IPS-20b (cell line): Measurements from ENCODE around the gene NCAPH2.

Experiments
- H3K27ac ChIP-seq: one replicate; pipeline ENCODE4 v1.5.1; 2013; ENCODE audit warnings: low read length
- H3K27me3 ChIP-seq: 2 replicates; pipeline ENCODE4 v1.6.1; 2013; ENCODE audit warnings: mild to moderate bottlenecking, low read length, inconsistent platforms; ENCODE audit not compliant: insufficient read depth
- H3K36me3 ChIP-seq: 2 replicates; pipeline ENCODE4 v1.6.1; 2013; ENCODE audit warnings: low read depth, mild to moderate bottlenecking, inconsistent platforms, low read length, moderate library complexity; ENCODE audit not compliant: insufficient read depth
- H3K4me1 ChIP-seq: 2 replicates; pipeline ENCODE4 v1.6.1; 2013; ENCODE audit warnings: mild to moderate bottlenecking, control low read depth, inconsistent platforms, low read length, moderate library complexity; ENCODE audit not compliant: insufficient read depth
- H3K4me3 ChIP-seq: 2 replicates; pipeline ENCODE4 v1.5.1; 2013; ENCODE audit warnings: mild to moderate bottlenecking, low read length, inconsistent platforms
- H3K9ac ChIP-seq: 2 replicates; pipeline ENCODE4 v1.6.1; 2013; ENCODE audit warnings: low read depth, mild to moderate bottlenecking, inconsistent platforms, low read length, moderate library complexity
- H3K9me3 ChIP-seq: 2 replicates; pipeline ENCODE4 v1.6.1; 2013; ENCODE audit warnings: mild to moderate bottlenecking, low read depth, low read length, inconsistent platforms; ENCODE audit not compliant: insufficient read depth

NCAPH2 gene

DNA sequence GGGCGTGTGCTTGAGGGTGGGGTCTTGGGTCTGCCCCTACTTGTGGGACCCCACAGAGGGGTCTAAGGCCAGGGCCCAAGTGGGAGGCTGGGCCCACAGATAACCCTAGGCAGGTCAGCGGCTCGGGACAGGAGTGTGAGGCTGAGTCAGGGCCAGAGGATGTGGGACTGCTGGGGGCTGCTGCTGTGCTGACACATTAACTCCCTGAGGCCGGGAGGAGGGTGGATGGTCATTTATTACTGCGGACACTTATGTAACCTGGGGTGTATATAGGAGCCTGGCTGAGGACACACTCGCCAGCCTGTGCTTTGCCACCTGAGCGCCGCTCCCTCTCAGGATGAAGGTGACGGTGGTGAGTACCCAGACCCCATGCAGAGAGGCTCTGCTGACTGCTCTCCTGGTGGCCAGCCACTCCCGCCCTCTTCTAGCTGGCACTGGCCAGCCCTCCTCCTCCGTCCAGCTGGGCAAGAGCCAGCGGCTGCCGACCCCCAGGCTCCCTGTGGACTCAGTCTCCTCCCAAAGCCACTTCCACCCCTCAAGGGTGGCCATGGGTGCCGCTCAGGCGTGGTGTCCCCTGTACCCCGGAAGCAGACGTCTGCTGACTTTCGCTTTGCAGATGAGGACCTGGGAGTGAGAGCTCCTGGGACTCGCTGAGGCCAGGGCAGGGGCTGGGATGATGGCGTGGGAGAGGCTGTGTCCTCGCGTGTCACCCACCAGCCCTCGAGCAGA, 21.3 kb upstream of the NCAPH2 start, which contains the start of gene MIOX:
TSS of gene MIOX (plus strand) at position 299 of the 729 bp plus-strand sequence. CDS start at position 338, 39 bp downstream.
- peaks cover 6% of the 10 kb centered on the region for H3K27me3 ChIP-seq
- H3K9ac ChIP-seq = no peak within 1 kb of the TSS
- H3K4me1 ChIP-seq = no peaks in the 10 kb centered on the region
- H3K36me3 ChIP-seq = no peaks in the 10 kb centered on the region
- H3K9me3 ChIP-seq = no peaks in the 10 kb centered on the region
- H3K27ac ChIP-seq = no peak within 1 kb of the TSS
- no peak within 1 kb of the TSS for H3K4me3 ChIP-seq

DNA sequence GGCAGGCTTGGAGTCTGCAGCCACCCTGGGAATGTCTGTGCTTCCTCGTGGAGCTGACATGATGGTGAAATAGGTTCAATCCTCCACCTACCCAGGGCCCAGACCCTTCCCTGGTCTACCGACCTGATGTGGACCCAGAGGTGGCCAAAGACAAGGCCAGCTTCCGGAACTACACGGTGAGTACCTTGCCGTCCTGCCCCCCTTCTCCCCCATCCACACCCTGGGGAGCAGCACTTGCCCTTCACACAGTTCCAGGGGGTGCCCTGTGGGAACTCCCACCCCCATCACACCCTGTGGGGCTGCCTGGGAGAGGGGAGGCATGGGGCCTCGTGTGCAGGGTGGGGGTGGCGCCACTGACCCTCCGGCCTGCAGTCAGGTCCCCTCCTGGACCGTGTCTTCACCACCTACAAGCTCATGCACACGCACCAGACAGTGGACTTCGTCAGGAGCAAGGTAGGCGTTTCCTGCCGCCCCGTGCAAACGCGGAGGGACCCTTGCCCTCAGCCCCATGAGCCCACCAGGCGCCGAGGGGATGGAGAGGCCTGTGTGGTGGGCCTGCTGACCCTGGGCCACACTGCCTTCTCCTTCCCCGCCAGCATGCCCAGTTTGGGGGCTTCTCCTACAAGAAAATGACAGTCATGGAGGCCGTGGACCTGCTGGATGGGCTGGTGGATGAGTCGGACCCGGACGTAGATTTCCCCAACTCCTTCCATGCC, 20.6 kb upstream of the NCAPH2 start:
- H3K9me3 ChIP-seq = no peaks in the 10 kb centered on the region
- H3K27me3 ChIP-seq = no peaks in the 10 kb centered on the region
- H3K4me1 ChIP-seq = no peaks in the 10 kb centered on the region
- no peak overlapping the region for H3K9ac ChIP-seq
- H3K36me3 ChIP-seq = no peaks in the 10 kb centered on the region
- no peak overlapping the region for H3K4me3 ChIP-seq
- H3K27ac ChIP-seq = no peak overlapping the region

DNA sequence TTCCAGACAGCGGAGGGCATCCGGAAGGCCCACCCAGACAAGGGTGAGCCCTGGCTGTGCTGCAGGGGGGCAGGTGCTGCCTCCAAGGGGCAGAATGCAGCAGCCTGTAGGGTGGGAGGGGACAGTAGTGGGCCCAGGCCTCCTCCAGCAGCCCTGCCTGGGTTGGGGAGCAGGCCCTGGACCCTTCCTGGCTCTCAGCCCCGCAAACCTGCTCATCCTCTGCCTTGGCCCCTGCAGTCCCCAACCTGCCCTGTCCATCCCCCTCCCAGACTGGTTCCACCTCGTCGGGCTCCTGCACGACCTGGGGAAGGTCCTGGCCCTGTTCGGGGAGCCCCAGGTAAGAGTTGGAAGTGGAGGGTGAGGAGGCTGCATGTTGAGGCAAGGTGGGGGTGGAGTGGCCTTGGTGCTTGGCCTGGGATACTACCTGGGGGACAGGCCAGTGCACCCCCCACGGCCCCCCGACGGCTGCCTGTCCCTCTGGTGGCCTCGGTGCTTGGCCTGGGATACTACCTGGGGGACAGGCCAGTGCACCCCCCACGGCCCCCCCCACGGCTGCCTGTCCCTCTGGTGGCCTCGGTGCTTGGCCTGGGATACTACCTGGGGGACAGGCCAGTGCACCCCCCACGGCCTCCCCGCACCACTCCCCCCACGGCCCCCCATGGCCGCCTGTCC, 19.9 kb upstream of the NCAPH2 start:
- Histone ChIP-seq H3K9me3 (no peaks in the 10 kb centered on the region), H3K4me3 (no peak overlapping the region), H3K27ac (no peak overlapping the region), H3K9ac (no peak overlapping the region), H3K27me3 (no peaks in the 10 kb centered on the region), H3K36me3 (no peaks in the 10 kb centered on the region), H3K4me1 (no peaks in the 10 kb centered on the region)

DNA sequence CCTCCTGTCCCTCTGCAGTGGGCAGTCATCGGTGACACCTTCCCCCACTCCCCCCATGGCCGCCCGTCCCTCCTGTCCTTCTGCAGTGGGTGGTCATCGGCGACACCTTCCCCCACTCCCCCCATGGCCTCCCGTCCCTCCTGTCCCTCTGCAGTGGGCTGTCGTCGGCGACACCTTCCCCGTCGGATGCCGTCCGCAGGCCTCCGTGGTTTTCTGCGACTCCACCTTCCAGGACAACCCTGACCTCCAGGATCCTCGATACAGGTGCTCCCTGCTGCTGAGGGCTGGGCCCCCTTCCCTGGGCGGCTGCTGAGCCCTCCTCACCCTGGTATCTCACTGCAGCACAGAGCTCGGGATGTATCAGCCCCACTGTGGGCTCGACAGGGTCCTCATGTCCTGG, 19.1 kb upstream of the NCAPH2 start:
- no peak overlapping the region for H3K4me3 ChIP-seq
- H3K9me3 ChIP-seq = no peaks in the 10 kb centered on the region
- no peaks in the 10 kb centered on the region for H3K36me3 ChIP-seq
- H3K27me3 ChIP-seq = no peaks in the 10 kb centered on the region
- no peak overlapping the region for H3K9ac ChIP-seq
- H3K27ac ChIP-seq = no peak overlapping the region
- no peaks in the 10 kb centered on the region for H3K4me1 ChIP-seq

DNA sequence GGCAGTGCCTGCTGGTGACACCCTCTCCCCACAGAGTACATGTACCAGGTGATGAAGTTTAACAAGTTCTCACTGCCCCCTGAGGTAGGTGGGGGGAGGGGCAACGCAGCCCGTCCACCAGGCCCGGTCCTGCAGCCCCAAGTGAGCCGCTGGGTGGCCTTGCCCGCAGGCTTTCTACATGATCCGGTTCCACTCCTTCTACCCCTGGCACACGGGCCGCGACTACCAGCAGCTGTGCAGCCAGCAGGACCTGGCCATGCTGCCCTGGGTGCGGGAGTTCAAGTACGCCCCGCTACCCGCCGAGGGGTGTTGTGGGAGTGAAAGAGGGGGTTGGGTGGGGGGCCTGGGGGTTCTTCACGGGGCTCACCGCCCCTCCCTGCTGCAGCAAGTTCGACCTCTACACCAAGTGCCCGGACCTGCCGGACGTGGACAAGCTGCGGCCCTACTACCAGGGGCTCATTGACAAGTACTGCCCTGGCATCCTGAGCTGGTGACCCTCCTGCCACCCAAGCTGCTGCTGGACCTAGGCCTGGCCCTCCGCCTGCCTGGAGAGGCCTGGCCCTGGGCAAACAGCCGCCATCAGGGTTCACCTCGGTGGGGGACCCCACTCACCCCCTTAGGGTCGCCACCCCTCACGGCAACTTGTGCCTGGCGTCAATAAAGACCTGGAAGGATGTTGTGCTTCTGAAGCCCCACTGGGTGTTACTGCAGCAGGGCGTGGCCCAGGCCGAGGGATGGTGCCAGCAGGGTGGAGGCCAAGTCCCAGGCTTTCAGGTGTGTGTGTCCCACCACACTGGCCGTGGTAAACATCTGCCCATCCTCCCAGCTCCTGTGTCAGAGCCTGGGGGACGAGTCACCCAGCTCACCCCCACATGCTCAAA, 18.4 kb upstream of the NCAPH2 start:
- H3K9ac ChIP-seq = no peak overlapping the region

DNA sequence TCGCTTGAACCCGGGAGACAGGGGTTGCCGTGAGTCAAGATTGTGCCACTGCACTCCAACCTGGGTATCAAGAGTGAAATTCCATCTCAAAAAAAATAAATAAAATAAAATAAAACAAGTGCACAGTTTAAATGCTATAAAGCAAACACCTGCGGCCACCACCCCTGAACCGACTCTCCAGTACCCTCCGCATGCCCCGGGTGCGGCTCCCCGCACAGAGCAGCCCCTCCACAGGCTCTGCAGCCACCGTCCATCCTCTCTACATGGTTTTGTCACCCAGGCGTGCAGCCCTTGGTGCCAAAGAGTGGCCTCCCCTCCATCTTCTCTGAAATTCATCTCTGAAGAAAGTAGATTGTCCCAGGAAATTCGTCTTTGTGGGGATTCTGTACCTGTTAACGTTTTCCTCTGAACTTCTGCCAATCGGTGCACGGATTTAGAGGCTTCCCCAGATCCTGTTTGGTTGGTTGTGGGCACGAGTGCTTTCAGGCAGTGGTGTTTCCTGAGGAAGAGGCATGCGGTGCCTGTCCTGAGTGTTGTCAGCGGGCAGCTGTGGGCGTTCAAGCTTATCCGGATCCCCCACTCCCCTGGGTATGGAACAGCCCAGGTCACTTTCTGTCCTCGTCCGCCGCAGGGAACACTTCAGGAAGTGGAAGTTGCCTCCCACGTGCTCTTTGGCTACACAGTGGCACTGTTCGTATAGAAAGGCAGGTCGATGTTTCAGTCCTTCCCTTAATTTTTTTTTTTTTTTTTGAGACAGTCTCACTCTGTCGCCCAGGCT, 17.3 kb upstream of the NCAPH2 start:
- Histone ChIP-seq H3K4me3 (no peak overlapping the region), H3K36me3 (no peaks in the 10 kb centered on the region), H3K27me3 (no peaks in the 10 kb centered on the region), H3K9ac (no peak overlapping the region), H3K4me1 (no peaks in the 10 kb centered on the region), H3K27ac (no peak overlapping the region), H3K9me3 (no peaks in the 10 kb centered on the region)

More for the DNA sequence above, 18.4 kb upstream of the NCAPH2 start:
- H3K27me3 ChIP-seq = no peaks in the 10 kb centered on the region
- H3K4me3 ChIP-seq = no peak overlapping the region
- no peak overlapping the region for H3K27ac ChIP-seq
- no peaks in the 10 kb centered on the region for H3K36me3 ChIP-seq
- H3K4me1 ChIP-seq = no peaks in the 10 kb centered on the region
- H3K9me3 ChIP-seq = no peaks in the 10 kb centered on the region

DNA sequence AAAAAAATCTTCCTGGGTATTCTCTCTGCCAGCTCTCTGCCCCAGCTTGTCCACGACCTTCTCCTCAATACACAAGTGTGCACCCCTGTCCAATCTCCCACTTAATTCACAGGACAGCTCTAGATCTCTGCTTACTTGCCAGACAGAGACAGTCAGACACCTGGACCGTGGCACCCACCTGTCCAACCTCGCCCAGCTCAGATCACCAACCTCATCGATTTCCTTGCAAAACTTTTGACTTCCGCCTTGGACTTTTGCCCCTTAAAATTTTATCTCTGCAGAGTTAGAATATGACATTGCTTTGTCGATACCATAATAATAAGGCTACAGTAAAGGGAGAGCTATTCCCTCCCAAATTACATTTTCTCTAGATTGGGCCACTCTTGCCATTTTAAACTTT, 10.9 kb upstream of the NCAPH2 start:
- H3K27me3 ChIP-seq = no peaks in the 10 kb centered on the region
- no peaks in the 10 kb centered on the region for H3K4me1 ChIP-seq
- no peaks in the 10 kb centered on the region for H3K9me3 ChIP-seq
- H3K9ac ChIP-seq = no peak overlapping the region
- H3K36me3 ChIP-seq = no peaks in the 10 kb centered on the region
- no peak overlapping the region for H3K4me3 ChIP-seq
- no peak overlapping the region for H3K27ac ChIP-seq

DNA sequence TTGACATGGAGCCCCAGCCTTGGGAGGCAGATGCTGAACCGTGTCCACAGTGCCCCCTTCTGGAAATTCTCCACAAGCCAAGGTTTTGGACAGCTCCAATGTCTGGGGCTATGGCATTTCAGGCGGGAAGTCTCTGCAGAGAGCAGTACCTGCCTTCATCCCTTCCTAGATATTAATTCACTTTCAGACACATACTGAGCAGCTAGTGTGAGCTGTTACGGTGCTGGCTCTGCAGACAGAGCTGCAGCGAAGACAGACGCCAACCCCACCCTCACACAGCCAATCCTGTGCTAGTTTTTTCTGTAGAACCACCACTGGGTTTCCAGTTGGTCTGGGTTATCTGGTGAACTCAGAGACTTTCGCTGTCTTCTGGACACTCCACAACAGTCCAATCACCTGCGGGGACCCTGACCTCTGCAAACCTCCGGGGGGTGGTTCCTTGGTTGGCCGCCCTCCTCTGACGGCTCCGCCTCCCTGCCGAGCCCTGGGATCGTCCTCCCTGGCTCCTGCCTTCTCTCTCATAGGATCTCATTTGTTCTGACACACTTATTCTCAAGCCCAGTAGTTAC, 9.6 kb upstream of the NCAPH2 start:
- Histone ChIP-seq H3K9me3 (no peaks in the 10 kb centered on the region), H3K9ac (no peak overlapping the region), H3K4me3 (no peak overlapping the region), H3K27me3 (no peaks in the 10 kb centered on the region), H3K4me1 (no peaks in the 10 kb centered on the region), H3K36me3 (no peaks in the 10 kb centered on the region), H3K27ac (no peak overlapping the region)

DNA sequence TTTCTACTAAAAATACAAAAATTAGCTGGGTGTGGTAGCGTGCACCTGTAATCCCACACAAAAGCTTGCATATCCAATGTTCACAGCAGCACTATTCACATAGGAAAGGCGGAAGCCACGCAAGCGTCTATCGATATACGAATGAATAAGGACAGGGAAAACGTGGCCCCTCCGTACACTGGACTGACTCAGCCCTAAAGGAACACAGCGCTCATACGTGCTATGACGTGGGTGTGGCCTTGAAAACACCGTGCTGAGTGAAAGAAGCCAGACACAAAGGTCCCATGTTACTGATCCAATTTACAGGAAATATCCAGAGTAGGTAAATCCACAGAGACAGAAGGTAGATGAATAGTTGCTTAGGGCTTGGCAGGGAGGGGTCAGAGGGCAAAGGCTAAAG, 7.6 kb upstream of the NCAPH2 start:
- no peak overlapping the region for H3K4me3 ChIP-seq
- H3K36me3 ChIP-seq = peaks cover 6% of the 10 kb centered on the region; the same call in 1 of the 2 replicates
- no peak overlapping the region for H3K27ac ChIP-seq
- no peaks in the 10 kb centered on the region for H3K9me3 ChIP-seq
- no peaks in the 10 kb centered on the region for H3K27me3 ChIP-seq
- no peaks in the 10 kb centered on the region for H3K4me1 ChIP-seq
- H3K9ac ChIP-seq = no peak overlapping the region

DNA sequence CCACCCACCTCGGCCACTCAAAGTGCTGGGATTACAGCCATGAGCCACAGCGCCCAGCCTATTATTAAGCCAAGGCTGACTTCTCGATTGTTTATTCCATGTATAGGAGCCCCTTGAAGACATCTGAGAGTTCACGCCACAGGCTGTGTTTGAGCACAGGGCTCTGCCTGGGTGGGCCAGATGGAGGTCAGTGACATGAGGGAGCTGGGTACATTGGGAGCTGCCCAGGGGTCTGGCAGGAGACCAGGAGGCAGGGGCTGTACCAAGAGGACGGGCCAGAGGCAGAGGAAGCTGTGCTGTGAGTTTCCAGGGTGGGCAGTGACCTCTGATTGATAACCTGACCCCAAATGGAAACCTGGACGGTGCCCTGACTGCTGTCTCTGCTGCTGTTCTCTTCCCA, 5.9 kb upstream of the NCAPH2 start:
- Histone ChIP-seq H3K27ac (no peak overlapping the region), H3K9ac (no peak overlapping the region), H3K36me3 (peaks cover 6% of the 10 kb centered on the region; the same call in 1 of the 2 replicates), H3K9me3 (no peaks in the 10 kb centered on the region), H3K27me3 (no peaks in the 10 kb centered on the region), H3K4me3 (no peak overlapping the region), H3K4me1 (no peaks in the 10 kb centered on the region; the same call in 1 of the 2 replicates)
